Embryonic facial prominence (tissue), 1 donor: ENCODE results near the gene SPATA46.
"Not testable (repeated sequence)": the region's sequence is repeated elsewhere in the genome, so short reads cannot be mapped to it uniquely, and the experiment has no call there.

ENCODE experiments used
- DNase-seq: peaks from one replicate; pipeline ENCODE4 v3.0.0-alpha.2; 2016; ENCODE audit errors: extremely low spot score

SPATA46 gene

GRCh38 chr1:162353702-162354101, 23.0 kb downstream of the SPATA46 start:
- no peak for DNase-seq

GRCh38 chr1:162353078-162353477, 23.6 kb downstream of the SPATA46 start:
- DNase-seq, result no peak

GRCh38 chr1:162351874-162352273, 24.8 kb downstream of the SPATA46 start:
- not testable (repeated sequence) for DNase-seq

GRCh38 chr1:162351246-162351842, 25.3 kb downstream of the SPATA46 start:
- no peak for DNase-seq

- DNase-seq, result no peak
These were observed 26.9 kb downstream of the SPATA46 start for GRCh38 chr1:162349635-162350330.

- no peak for DNase-seq
These were observed 29.4 kb downstream of the SPATA46 start for GRCh38 chr1:162347281-162347680.

GRCh38 chr1:162343470-162343869, 33.2 kb downstream of the SPATA46 start:
- no peak for DNase-seq

- no peak for DNase-seq
These were observed 34.1 kb downstream of the SPATA46 start for GRCh38 chr1:162342452-162342983.

- DNase-seq, result no peak
These were observed 39.9 kb downstream of the SPATA46 start for GRCh38 chr1:162336621-162337285.

GRCh38 chr1:162335126-162335525, 41.5 kb downstream of the SPATA46 start:
- DNase-seq, result no peak

- DNase-seq, result no peak
These were observed 42.7 kb downstream of the SPATA46 start for GRCh38 chr1:162333991-162334390.

GRCh38 chr1:162329826-162330225, 46.8 kb downstream of the SPATA46 start:
- peak; percentile 53 for DNase-seq

GRCh38 chr1:162328512-162328911, 48.1 kb downstream of the SPATA46 start:
- no peak for DNase-seq

GRCh38 chr1:162327788-162328165, 48.9 kb downstream of the SPATA46 start:
- no peak for DNase-seq

GRCh38 chr1:162327144-162327787, 49.4 kb downstream of the SPATA46 start:
- no peak for DNase-seq

GRCh38 chr1:162326559-162326958, 50.1 kb downstream of the SPATA46 start:
- no peak for DNase-seq

GRCh38 chr1:162324396-162324795, 52.3 kb downstream of the SPATA46 start:
- no peak for DNase-seq
